ENCODE measurements around the gene ARL6IP4.

- no peak for TF ChIP-seq CTCF (IDR thresholded peaks at IDR 0.05; ENCODE audit: low read depth, low read length)
- TF ChIP-seq MYC (IDR thresholded peaks at IDR 0.05; ENCODE audit: low read depth, low read length): no peak
Measured at GRCh38 chr12:122975790-122976647, 4.5 kb upstream of the ARL6IP4 start.

Data from NB4 (cell line).